ENCODE measurements around the gene SSRP1.

GRCh38 chr11:57306940-57307565 lies 28.6 kb downstream of the SSRP1 start:
- no peak for TF ChIP-seq CTCF (conservative IDR thresholded peaks at IDR 0.05; ENCODE audit: low read depth in 2 of 2)
- no peak for TF ChIP-seq POLR2AphosphoS5 (IDR thresholded peaks at IDR 0.05; ENCODE audit: low read depth)
- TF ChIP-seq REST (IDR thresholded peaks at IDR 0.05; ENCODE audit: unreplicated experiment): no peak
- no peak for TF ChIP-seq JUNB (IDR thresholded peaks at IDR 0.05; ENCODE audit: unreplicated experiment)
- TF ChIP-seq EZH2 (IDR thresholded peaks at IDR 0.05; ENCODE audit: low read depth, unreplicated experiment): no peak
- no peak for TF ChIP-seq STAT1 (IDR thresholded peaks at IDR 0.05; ENCODE audit: unreplicated experiment)
- no peak for TF ChIP-seq ZNF114 (CRISPR knock-in tag; IDR thresholded peaks at IDR 0.05)
- no peak for TF ChIP-seq EZH2phosphoT487 (IDR thresholded peaks at IDR 0.05; ENCODE audit: unreplicated experiment)
- no peak for TF ChIP-seq ZNF331 (CRISPR knock-in tag; IDR thresholded peaks at IDR 0.05; ENCODE audit: low read depth)
- no peak for TF ChIP-seq CREB1 (CRISPR knock-in tag; IDR thresholded peaks at IDR 0.05; ENCODE audit: low read depth)
- no peak for TF ChIP-seq NANOG (IDR thresholded peaks at IDR 0.05; ENCODE audit: borderline replicate concordance)
- TF ChIP-seq, protein P1, sequence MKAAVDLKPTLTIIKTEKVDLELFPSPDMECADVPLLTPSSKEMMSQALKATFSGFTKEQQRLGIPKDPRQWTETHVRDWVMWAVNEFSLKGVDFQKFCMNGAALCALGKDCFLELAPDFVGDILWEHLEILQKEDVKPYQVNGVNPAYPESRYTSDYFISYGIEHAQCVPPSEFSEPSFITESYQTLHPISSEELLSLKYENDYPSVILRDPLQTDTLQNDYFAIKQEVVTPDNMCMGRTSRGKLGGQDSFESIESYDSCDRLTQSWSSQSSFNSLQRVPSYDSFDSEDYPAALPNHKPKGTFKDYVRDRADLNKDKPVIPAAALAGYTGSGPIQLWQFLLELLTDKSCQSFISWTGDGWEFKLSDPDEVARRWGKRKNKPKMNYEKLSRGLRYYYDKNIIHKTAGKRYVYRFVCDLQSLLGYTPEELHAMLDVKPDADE (IDR thresholded peaks at IDR 0.05): no peak
